Progenitor cell of endocrine pancreas (in vitro differentiated cells): ENCODE data around the gene LRFN2. TPM values are rescaled to one million over a fixed set of nuclear protein-coding genes. Genes with fewer than 3 reads are reported as not detected.

Source experiments
- DNase-seq: peaks from one replicate; pipeline ENCODE4 v3.0.0; 2021; ENCODE audit warnings: low spot score; ENCODE audit not compliant: unreplicated experiment
- H3K27ac Mint-ChIP-seq: 2 replicates; pipeline ENCODE4 v1.8.0; 2021; ENCODE audit warnings: mild to moderate bottlenecking, moderate library complexity, mixed read lengths
- H3K27me3 Mint-ChIP-seq: 2 replicates; pipeline ENCODE4 v1.8.0; 2021; ENCODE audit warnings: mixed read lengths
- H3K36me3 Mint-ChIP-seq: 2 replicates; pipeline ENCODE4 v1.8.0; 2022; ENCODE audit warnings: mixed read lengths; ENCODE audit not compliant: insufficient read depth
- H3K4me1 Mint-ChIP-seq: 2 replicates; pipeline ENCODE4 v1.8.0; 2021; ENCODE audit warnings: low read depth, mixed read lengths
- H3K4me3 Mint-ChIP-seq: 2 replicates; pipeline ENCODE4 v1.8.0; 2021; ENCODE audit warnings: low read depth, mild to moderate bottlenecking, moderate library complexity, mixed read lengths
- H3K9me3 Mint-ChIP-seq: 2 replicates; pipeline ENCODE4 v1.8.0; 2021; ENCODE audit warnings: low read depth, mixed read lengths
- CTCF ChIP-seq: fragments of 200-600 bp; sonication (generic); IDR thresholded peaks from one replicate; pipeline ENCODE4 v1.5.0; 2021; ENCODE audit warnings: antibody characterized with exemption, mild to moderate bottlenecking; ENCODE audit not compliant: unreplicated experiment
- total RNA-seq: library from RNA; stranded (reverse); gene quantifications from 2 replicates; pipeline ENCODE4 v1.2.1, GENCODE V29; 2021

Gene LRFN2
- total RNA-seq, 1 donor from 2014 or later, result 0.14 TPM

- Mint-ChIP-seq H3K27ac (no peak overlapping the region), H3K27me3 (peaks cover 54% of the 10 kb centered on the region), H3K9me3 (no peaks in the 10 kb centered on the region), H3K4me1 (no peaks in the 10 kb centered on the region), H3K4me3 (no peak overlapping the region), H3K36me3 (no peaks in the 10 kb centered on the region)
- no peak for DNase-seq
- no peak for TF ChIP-seq CTCF
These were observed 44.9 kb downstream of the LRFN2 start for GRCh38 chr6:40542175-40542764.

GRCh38 chr6:40541556-40542174 lies 45.5 kb downstream of the LRFN2 start:
- TF ChIP-seq CTCF, result no peak
- DNase-seq, result no peak
- Mint-ChIP-seq H3K27me3 (peaks cover 54% of the 10 kb centered on the region), H3K4me3 (no peak overlapping the region), H3K9me3 (no peaks in the 10 kb centered on the region), H3K27ac (no peak overlapping the region), H3K36me3 (no peaks in the 10 kb centered on the region), H3K4me1 (no peaks in the 10 kb centered on the region)

GRCh38 chr6:40540790-40541189 lies 46.4 kb downstream of the LRFN2 start:
- DNase-seq, result no peak
- H3K4me3 Mint-ChIP-seq, result no peak overlapping the region
- H3K27ac Mint-ChIP-seq, result no peak overlapping the region
- H3K36me3 Mint-ChIP-seq, result no peaks in the 10 kb centered on the region
- peaks cover 52% of the 10 kb centered on the region for H3K27me3 Mint-ChIP-seq
- no peaks in the 10 kb centered on the region for H3K4me1 Mint-ChIP-seq
- TF ChIP-seq CTCF, result no peak
- no peaks in the 10 kb centered on the region for H3K9me3 Mint-ChIP-seq

GRCh38 chr6:40539853-40540252 lies 47.3 kb downstream of the LRFN2 start:
- no peak overlapping the region for H3K4me3 Mint-ChIP-seq

GRCh38 chr6:40538556-40538955 lies 48.6 kb downstream of the LRFN2 start:
- H3K27ac Mint-ChIP-seq, result no peak overlapping the region
- no peaks in the 10 kb centered on the region for H3K9me3 Mint-ChIP-seq
- no peak for TF ChIP-seq CTCF
- peaks cover 36% of the 10 kb centered on the region for H3K27me3 Mint-ChIP-seq
- H3K4me1 Mint-ChIP-seq, result no peaks in the 10 kb centered on the region
- no peak for DNase-seq
- H3K36me3 Mint-ChIP-seq, result no peaks in the 10 kb centered on the region
- no peak overlapping the region for H3K4me3 Mint-ChIP-seq

More at GRCh38 chr6:40539853-40540252, 47.3 kb downstream of the LRFN2 start:
- Mint-ChIP-seq H3K27me3 (peaks cover 46% of the 10 kb centered on the region), H3K4me1 (no peaks in the 10 kb centered on the region), H3K27ac (no peak overlapping the region), H3K36me3 (no peaks in the 10 kb centered on the region), H3K9me3 (no peaks in the 10 kb centered on the region)
- DNase-seq, result no peak
- no peak for TF ChIP-seq CTCF
